HG03103 (cell line): ENCODE data around the gene ALPL.
"Not testable (repeated sequence)": the region's sequence is repeated elsewhere in the genome, so short reads cannot be mapped to it uniquely, and the experiment has no call there.

Source experiments
- ATAC-seq: cut with Tn5 transposase; IDR thresholded peaks from one replicate; pipeline ENCODE4 v1.9.1; 2021; ENCODE audit warnings: low read depth; ENCODE audit not compliant: unreplicated experiment

The ALPL gene

GRCh38 chr1:21509351-21510112 is at the start of gene ALPL:
ALPL (plus strand) TSS chr1:21509423; CDS start chr1:21554082, 44,659 bp downstream.
- no peak for ATAC-seq

GRCh38 chr1:21465127-21465526 is 44.1 kb upstream of the ALPL start:
- ATAC-seq: not testable (repeated sequence)

GRCh38 chr1:21467946-21468345 is 41.3 kb upstream of the ALPL start:
- not testable (repeated sequence) for ATAC-seq

GRCh38 chr1:21468599-21468998 is 40.6 kb upstream of the ALPL start:
- ATAC-seq: no peak

- ATAC-seq: no peak
Observed at GRCh38 chr1:21469581-21469980, 39.6 kb upstream of the ALPL start.

- ATAC-seq: no peak
Observed at GRCh38 chr1:21472861-21473260, 36.4 kb upstream of the ALPL start.

- ATAC-seq: no peak
Observed at GRCh38 chr1:21478356-21478755, 30.9 kb upstream of the ALPL start.

GRCh38 chr1:21483881-21484280 is 25.3 kb upstream of the ALPL start:
- ATAC-seq: not testable (repeated sequence)

- ATAC-seq: no peak
Observed at GRCh38 chr1:21489146-21489545, 20.1 kb upstream of the ALPL start.

GRCh38 chr1:21490774-21491487 is 18.3 kb upstream of the ALPL start:
- ATAC-seq: no peak

GRCh38 chr1:21491488-21492355 is 17.5 kb upstream of the ALPL start:
- ATAC-seq: no peak

GRCh38 chr1:21492356-21492625 is 16.9 kb upstream of the ALPL start:
- no peak for ATAC-seq

- ATAC-seq: no peak
Observed at GRCh38 chr1:21494196-21494595, 15.0 kb upstream of the ALPL start.

- no peak for ATAC-seq
Observed at GRCh38 chr1:21495225-21495820, 13.9 kb upstream of the ALPL start.

GRCh38 chr1:21496063-21496462 is 13.2 kb upstream of the ALPL start:
- ATAC-seq: no peak

- ATAC-seq: no peak
Observed at GRCh38 chr1:21496886-21497285, 12.3 kb upstream of the ALPL start.

GRCh38 chr1:21497466-21498061 is 11.7 kb upstream of the ALPL start:
- ATAC-seq: no peak

- ATAC-seq: no peak
Observed at GRCh38 chr1:21499283-21499950, 9.8 kb upstream of the ALPL start.

GRCh38 chr1:21503706-21504377 is 5.4 kb upstream of the ALPL start:
- no peak for ATAC-seq
